H9 (cell line): ENCODE measurements around the gene MYO15A. TPM values are rescaled to one million over a fixed set of nuclear protein-coding genes. Genes with fewer than 3 reads are reported as not detected.

Experiments
- DNase-seq: peaks from one replicate; pipeline ENCODE4 v3.0.0-alpha.2; 2017
- H2AFZ ChIP-seq: one replicate; pipeline ENCODE4 v1.6.1; 2013; ENCODE audit warnings: mild to moderate bottlenecking, low read length, control low read depth, moderate library complexity
- H2AK5ac ChIP-seq: 2 replicates; pipeline ENCODE4 v1.6.1; 2013; ENCODE audit warnings: low read length, control low read depth, mixed read lengths; ENCODE audit not compliant: insufficient read length
- H2BK120ac ChIP-seq: one replicate; pipeline ENCODE4 v1.6.1; 2013; ENCODE audit warnings: low read depth, mild to moderate bottlenecking, low read length, control low read depth, inconsistent platforms; ENCODE audit not compliant: poor library complexity, severe bottlenecking
- H2BK12ac ChIP-seq: 2 replicates; pipeline ENCODE4 v1.6.1; 2013; ENCODE audit warnings: low read length, control low read depth, mixed read lengths, low read depth; ENCODE audit not compliant: insufficient read length
- H2BK15ac ChIP-seq: 2 replicates; pipeline ENCODE4 v1.6.1; 2013; ENCODE audit warnings: low read depth, low read length, control low read depth
- H2BK20ac ChIP-seq: one replicate; pipeline ENCODE4 v1.6.1; 2013; ENCODE audit warnings: low read depth, mild to moderate bottlenecking, low read length, control low read depth, inconsistent platforms; ENCODE audit not compliant: poor library complexity, severe bottlenecking
- H2BK5ac ChIP-seq: 2 replicates; pipeline ENCODE4 v1.6.1; 2013; ENCODE audit warnings: low read length, control low read depth, mixed read lengths; ENCODE audit not compliant: insufficient read length
- H3K14ac ChIP-seq: 2 replicates; pipeline ENCODE4 v1.6.1; 2013; ENCODE audit warnings: low read length, control low read depth; ENCODE audit not compliant: insufficient read depth
- H3K18ac ChIP-seq: 2 replicates; pipeline ENCODE4 v1.6.1; 2013; ENCODE audit warnings: low read depth, mild to moderate bottlenecking, mixed read lengths, low read length, control low read depth; ENCODE audit not compliant: insufficient read length
- H3K23ac ChIP-seq: 2 replicates; pipeline ENCODE4 v1.6.1; 2013; ENCODE audit warnings: low read length, control low read depth, mixed read lengths, low read depth; ENCODE audit not compliant: insufficient read length
- H3K23me2 ChIP-seq: 2 replicates; pipeline ENCODE4 v1.6.1; 2013; ENCODE audit warnings: low read depth, mild to moderate bottlenecking, mixed read lengths, low read length, control low read depth; ENCODE audit not compliant: insufficient read length, poor library complexity, severe bottlenecking
- H3K27ac ChIP-seq: 2 replicates; pipeline ENCODE4 v1.5.1; 2013; ENCODE audit warnings: low read length, control low read depth, mixed read lengths, low read depth; ENCODE audit not compliant: insufficient read length
- H3K27me3 ChIP-seq: 2 replicates; pipeline ENCODE4 v1.6.1; 2013; ENCODE audit warnings: low read length, control low read depth, inconsistent platforms; ENCODE audit not compliant: insufficient read depth
- H3K4ac ChIP-seq: 2 replicates; pipeline ENCODE4 v1.6.1; 2013; ENCODE audit warnings: low read depth, mild to moderate bottlenecking, control low read depth, inconsistent platforms, low read length, moderate library complexity
- H3K4me1 ChIP-seq: 2 replicates; pipeline ENCODE4 v1.6.1; 2013; ENCODE audit warnings: low read length, control low read depth, inconsistent platforms; ENCODE audit not compliant: insufficient read depth
- H3K4me2 ChIP-seq: 2 replicates; pipeline ENCODE4 v1.6.1; 2013; ENCODE audit warnings: low read length, control low read depth, mixed read lengths; ENCODE audit not compliant: insufficient read length, insufficient read depth
- H3K56ac ChIP-seq: 2 replicates; pipeline ENCODE4 v1.6.1; 2013; ENCODE audit warnings: low read depth, mild to moderate bottlenecking, mixed read lengths, low read length, control low read depth; ENCODE audit not compliant: insufficient read length
- H3K79me1 ChIP-seq: 2 replicates; pipeline ENCODE4 v1.6.1; 2013; ENCODE audit warnings: low read depth, mild to moderate bottlenecking, moderate library complexity, low read length, control low read depth, inconsistent platforms; ENCODE audit not compliant: insufficient read depth, poor library complexity, severe bottlenecking
- H3K79me2 ChIP-seq: 2 replicates; pipeline ENCODE4 v1.6.1; 2013; ENCODE audit warnings: low read length, control low read depth, inconsistent platforms; ENCODE audit not compliant: insufficient read depth
- H3K9ac ChIP-seq: 2 replicates; pipeline ENCODE4 v1.6.1; 2013; ENCODE audit warnings: low read length, control low read depth, mixed read lengths; ENCODE audit not compliant: insufficient read length; ENCODE audit errors: extremely low read depth
- H3K9me3 ChIP-seq: one replicate; pipeline ENCODE4 v1.6.1; 2013; ENCODE audit warnings: low read depth, low read length, inconsistent platforms; ENCODE audit not compliant: control insufficient read depth
- H3T11ph ChIP-seq: one replicate; pipeline ENCODE4 v1.6.1; 2013; ENCODE audit warnings: mild to moderate bottlenecking, low read length, control low read depth, inconsistent platforms
- H4K20me1 ChIP-seq: one replicate; pipeline ENCODE4 v1.6.1; 2013; ENCODE audit not compliant: control insufficient read depth, insufficient read length, insufficient read depth
- H4K5ac ChIP-seq: 2 replicates; pipeline ENCODE4 v1.6.1; 2013; ENCODE audit warnings: low read depth, mild to moderate bottlenecking, mixed read lengths, low read length, control low read depth; ENCODE audit not compliant: insufficient read length
- H4K8ac ChIP-seq: replicated peaks from 2 replicates; pipeline ENCODE4 v1.6.1; 2013; ENCODE audit warnings: low read length, control low read depth, mixed read lengths, low read depth; ENCODE audit not compliant: insufficient read length
- H4K91ac ChIP-seq: 2 replicates; pipeline ENCODE4 v1.6.1; 2013; ENCODE audit warnings: low read depth, mild to moderate bottlenecking, moderate library complexity, mixed read lengths, low read length, control low read depth; ENCODE audit not compliant: insufficient read length
- H3K27ac Mint-ChIP-seq, 3 experiments: 2 replicates in 2 of 3; 3 replicates in 1 of 3; pipeline ENCODE4 v1.8.0; 2020 to 2021; ENCODE audit warnings: mixed read lengths in 3 of 3, mild to moderate bottlenecking in 1 of 3, moderate library complexity in 1 of 3
- H3K27me3 Mint-ChIP-seq: 2 replicates; pipeline ENCODE4 v1.8.0; 2021; ENCODE audit warnings: low read depth, mild to moderate bottlenecking, moderate library complexity, mixed read lengths
- H3K36me3 Mint-ChIP-seq, 3 experiments: 2 replicates in 2 of 3; 3 replicates in 1 of 3; pipeline ENCODE4 v1.8.0; 2020 to 2021; ENCODE audit warnings: low read depth in 3 of 3, mixed read lengths in 3 of 3; ENCODE audit not compliant: insufficient read depth in 1 of 3
- H3K4me1 Mint-ChIP-seq, 2 experiments: 2 replicates each; pipeline ENCODE4 v1.8.0; 2020; ENCODE audit warnings: mixed read lengths in 2 of 2
- H3K4me3 Mint-ChIP-seq, 2 experiments: 2 replicates in 1 of 2; 3 replicates in 1 of 2; pipeline ENCODE4 v1.8.0; 2020 to 2021; ENCODE audit warnings: mild to moderate bottlenecking in 2 of 2, mixed read lengths in 2 of 2, moderate library complexity in 1 of 2
- H3K9me3 Mint-ChIP-seq, 2 experiments: 2 replicates in 1 of 2; 3 replicates in 1 of 2; pipeline ENCODE4 v1.8.0; 2020; ENCODE audit warnings: mild to moderate bottlenecking in 2 of 2, mixed read lengths in 2 of 2, moderate library complexity in 1 of 2
- total RNA-seq: library from RNA; stranded (reverse); gene quantifications from 2 replicates; pipeline ENCODE4 v1.2.1, GENCODE V29; 2021
- TF ChIP-seq, protein P1 (sequence below): fragments of 200-600 bp; sonication (generic); conservative IDR thresholded peaks from 3 replicates; pipeline ENCODE4 v1.8.0; 2021; ENCODE audit warnings: antibody characterized with exemption, mild to moderate bottlenecking

Gene MYO15A
- total RNA-seq, 1 experiment from 2014 or later = 2.5 TPM

DNA sequence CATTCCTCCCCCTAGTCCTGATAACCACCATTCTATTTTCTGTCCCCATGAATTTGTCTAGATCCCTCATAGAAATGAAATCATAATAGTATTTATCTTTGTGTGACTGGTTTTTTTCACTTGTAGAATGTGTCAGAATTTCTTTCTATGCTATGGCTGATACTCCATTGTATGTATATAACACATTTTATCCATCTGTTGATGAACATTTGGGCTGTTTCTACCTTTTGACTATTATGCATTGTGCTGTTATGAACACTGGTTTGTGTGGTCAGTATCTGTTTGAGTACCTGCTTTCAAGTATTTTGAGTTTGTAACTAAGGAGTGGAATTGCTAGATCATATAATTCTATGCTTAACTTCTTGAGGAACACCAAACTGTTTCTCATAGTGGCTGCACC, 36.8 kb upstream of the MYO15A start:
- no peak for DNase-seq
- Histone ChIP-seq H4K5ac (no peak overlapping the region), H4K8ac (no peak overlapping the region), H2BK12ac (no peak overlapping the region), H2BK120ac (no peak overlapping the region), H3K79me2 (no peaks in the 10 kb centered on the region), H3K18ac (no peak overlapping the region), H4K91ac (no peak overlapping the region), H3K79me1 (no peaks in the 10 kb centered on the region), H2AK5ac (no peak overlapping the region), H3T11ph (no peak overlapping the region), H3K4me1 (no peaks in the 10 kb centered on the region), H3K14ac (no peak overlapping the region), H2AFZ (no peak overlapping the region), H3K27me3 (no peaks in the 10 kb centered on the region), H2BK20ac (no peak overlapping the region), H3K9me3 (no peaks in the 10 kb centered on the region), H3K23ac (no peak overlapping the region), H3K4ac (no peak overlapping the region), H3K56ac (no peak overlapping the region), H4K20me1 (no peaks in the 10 kb centered on the region), H3K9ac (no peak overlapping the region), H3K27ac (no peak overlapping the region), H3K4me2 (no peak overlapping the region), H2BK5ac (no peak overlapping the region), H2BK15ac (no peak overlapping the region), H3K23me2 (no peaks in the 10 kb centered on the region)
- TF ChIP-seq, protein P1, sequence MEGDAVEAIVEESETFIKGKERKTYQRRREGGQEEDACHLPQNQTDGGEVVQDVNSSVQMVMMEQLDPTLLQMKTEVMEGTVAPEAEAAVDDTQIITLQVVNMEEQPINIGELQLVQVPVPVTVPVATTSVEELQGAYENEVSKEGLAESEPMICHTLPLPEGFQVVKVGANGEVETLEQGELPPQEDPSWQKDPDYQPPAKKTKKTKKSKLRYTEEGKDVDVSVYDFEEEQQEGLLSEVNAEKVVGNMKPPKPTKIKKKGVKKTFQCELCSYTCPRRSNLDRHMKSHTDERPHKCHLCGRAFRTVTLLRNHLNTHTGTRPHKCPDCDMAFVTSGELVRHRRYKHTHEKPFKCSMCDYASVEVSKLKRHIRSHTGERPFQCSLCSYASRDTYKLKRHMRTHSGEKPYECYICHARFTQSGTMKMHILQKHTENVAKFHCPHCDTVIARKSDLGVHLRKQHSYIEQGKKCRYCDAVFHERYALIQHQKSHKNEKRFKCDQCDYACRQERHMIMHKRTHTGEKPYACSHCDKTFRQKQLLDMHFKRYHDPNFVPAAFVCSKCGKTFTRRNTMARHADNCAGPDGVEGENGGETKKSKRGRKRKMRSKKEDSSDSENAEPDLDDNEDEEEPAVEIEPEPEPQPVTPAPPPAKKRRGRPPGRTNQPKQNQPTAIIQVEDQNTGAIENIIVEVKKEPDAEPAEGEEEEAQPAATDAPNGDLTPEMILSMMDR = no peak
- peaks cover 4 to 5% of the 10 kb centered on the region in 2 experiments for H3K4me1 Mint-ChIP-seq
- no peak overlapping the region for H3K27ac Mint-ChIP-seq
- H3K9me3 Mint-ChIP-seq = no peaks in the 10 kb centered on the region
- no peaks in the 10 kb centered on the region for H3K36me3 Mint-ChIP-seq
- H3K27me3 Mint-ChIP-seq = peaks cover 7% of the 10 kb centered on the region
- H3K4me3 Mint-ChIP-seq = no peak overlapping the region
